ENCODE data around the gene ATP6V1G3.

DNA sequence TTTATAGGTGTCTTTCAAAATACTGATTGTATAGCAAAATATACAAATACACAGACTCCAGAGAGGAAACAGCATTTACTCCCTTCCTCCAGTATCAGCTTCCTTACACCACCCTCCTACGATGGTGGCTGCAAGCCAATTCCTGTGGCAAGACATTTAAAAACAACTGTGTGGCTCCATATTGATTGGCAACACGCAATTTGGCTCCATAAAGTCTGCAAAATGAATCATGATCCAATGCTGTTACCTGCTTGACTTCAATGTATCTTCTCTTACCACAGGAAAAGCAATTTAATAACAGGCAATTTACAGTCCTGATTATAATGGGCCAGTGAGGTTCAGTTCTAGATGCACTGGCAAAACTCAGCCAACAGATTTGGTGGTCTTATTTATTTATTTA is 19.7 kb upstream of the ATP6V1G3 start:
- TF ChIP-seq, protein P1, sequence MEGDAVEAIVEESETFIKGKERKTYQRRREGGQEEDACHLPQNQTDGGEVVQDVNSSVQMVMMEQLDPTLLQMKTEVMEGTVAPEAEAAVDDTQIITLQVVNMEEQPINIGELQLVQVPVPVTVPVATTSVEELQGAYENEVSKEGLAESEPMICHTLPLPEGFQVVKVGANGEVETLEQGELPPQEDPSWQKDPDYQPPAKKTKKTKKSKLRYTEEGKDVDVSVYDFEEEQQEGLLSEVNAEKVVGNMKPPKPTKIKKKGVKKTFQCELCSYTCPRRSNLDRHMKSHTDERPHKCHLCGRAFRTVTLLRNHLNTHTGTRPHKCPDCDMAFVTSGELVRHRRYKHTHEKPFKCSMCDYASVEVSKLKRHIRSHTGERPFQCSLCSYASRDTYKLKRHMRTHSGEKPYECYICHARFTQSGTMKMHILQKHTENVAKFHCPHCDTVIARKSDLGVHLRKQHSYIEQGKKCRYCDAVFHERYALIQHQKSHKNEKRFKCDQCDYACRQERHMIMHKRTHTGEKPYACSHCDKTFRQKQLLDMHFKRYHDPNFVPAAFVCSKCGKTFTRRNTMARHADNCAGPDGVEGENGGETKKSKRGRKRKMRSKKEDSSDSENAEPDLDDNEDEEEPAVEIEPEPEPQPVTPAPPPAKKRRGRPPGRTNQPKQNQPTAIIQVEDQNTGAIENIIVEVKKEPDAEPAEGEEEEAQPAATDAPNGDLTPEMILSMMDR (IDR thresholded peaks at IDR 0.05), result no peak
- no peak for TF ChIP-seq POLR2A (IDR thresholded peaks at IDR 0.05)

Measured in sigmoid colon (tissue), 3 donors.